8988T (cell line): ENCODE measurements around the gene NANS.
"Not testable (repeated sequence)": the region's sequence is repeated elsewhere in the genome, so short reads cannot be mapped to it uniquely, and the experiment has no call there.

Source experiments
- DNase-seq: peaks from one replicate; pipeline ENCODE4 v3.0.0; 2011

The NANS gene, protein sequence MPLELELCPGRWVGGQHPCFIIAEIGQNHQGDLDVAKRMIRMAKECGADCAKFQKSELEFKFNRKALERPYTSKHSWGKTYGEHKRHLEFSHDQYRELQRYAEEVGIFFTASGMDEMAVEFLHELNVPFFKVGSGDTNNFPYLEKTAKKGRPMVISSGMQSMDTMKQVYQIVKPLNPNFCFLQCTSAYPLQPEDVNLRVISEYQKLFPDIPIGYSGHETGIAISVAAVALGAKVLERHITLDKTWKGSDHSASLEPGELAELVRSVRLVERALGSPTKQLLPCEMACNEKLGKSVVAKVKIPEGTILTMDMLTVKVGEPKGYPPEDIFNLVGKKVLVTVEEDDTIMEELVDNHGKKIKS

DNA sequence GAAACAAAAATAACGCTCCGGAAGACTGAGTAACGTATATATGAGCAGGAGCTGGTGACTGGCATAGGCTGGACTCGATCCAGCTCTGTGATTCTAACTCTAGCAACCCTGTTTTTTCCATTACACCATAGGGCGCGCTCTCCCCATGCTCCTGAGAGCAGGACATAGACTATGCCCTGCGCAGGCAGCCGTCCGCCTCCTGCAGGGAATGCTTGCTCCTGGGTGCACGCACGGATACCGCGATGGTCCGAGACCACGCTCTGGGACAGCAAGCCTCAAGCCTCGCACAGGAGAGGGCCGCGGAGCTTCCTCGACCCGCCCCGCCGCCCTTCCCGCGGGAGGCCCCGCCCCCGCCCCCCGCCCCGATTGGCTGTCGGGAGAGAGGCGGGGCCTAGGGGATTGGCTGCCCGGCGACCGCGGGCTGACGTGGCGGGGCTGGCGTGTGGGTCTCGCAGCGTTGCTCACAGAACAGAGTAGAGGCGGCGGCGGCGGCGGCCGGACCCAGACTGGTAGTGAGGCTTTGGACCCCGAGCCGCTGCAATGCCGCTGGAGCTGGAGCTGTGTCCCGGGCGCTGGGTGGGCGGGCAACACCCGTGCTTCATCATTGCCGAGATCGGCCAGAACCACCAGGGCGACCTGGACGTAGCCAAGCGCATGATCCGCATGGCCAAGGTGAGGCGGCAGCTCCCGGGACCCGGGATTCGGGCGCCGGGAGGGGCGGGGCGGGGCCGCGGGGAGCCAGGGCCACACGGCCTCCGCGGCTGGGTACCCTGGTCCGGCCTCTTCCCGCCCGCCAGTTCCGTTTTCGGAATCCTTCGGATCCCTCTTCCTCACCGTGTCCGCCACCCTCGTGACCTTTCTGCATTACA, at the start of gene NANS:
Gene NANS (plus strand): TSS at position 464 of the 869 bp plus-strand sequence. CDS start 77 bp downstream, at position 541.
- peak; percentile 68 for DNase-seq

DNA sequence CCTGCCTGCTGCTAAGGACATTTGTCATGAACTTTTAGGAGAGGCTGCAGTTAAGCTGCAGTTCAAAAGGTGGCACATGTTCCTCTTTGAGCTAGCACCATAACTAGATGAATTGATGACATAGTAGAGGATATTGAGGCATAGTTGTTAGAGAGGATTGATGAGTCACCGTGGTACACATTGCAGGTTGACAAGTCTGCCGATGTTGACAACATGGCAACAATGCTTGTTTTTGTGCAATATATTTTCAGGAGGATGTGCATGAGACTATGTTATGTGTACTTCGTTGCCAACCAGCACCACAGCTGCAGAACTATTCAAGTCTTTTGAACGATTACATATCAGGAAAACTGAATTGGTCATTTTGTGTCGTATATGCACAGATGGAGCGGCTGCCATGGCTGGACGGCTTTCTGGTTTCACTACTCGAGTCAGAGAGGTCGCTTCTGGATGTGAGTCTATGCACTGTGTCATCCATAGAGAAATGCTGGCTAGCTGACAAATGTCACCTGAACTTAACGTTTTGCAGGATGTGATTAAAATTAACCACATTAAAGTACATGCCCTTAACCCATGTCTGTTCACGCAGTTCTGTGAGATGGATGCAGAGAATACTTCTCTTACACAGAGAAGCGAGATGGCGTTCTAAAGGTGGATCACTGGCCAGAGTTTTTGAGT, 49.1 kb upstream of the NANS start:
- no peak for DNase-seq

DNA sequence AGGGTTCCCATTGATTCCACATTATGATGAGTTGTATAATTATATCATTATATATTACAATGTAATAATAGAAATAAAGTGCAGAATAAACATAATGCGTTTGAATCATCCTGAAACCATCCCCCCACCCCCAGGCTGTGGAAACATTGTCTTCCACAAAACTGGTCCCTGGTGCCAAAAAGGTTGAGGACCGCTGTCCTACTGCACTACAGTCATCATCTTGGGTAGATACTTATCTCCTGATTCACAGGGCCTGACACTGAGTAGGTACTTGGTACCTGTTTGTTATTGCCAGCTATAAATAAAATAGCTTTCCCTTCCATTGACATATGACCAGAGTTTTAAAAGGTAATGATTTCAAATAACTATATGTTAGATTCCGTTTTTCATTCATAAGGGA, 47.8 kb upstream of the NANS start:
- DNase-seq = no peak

DNA sequence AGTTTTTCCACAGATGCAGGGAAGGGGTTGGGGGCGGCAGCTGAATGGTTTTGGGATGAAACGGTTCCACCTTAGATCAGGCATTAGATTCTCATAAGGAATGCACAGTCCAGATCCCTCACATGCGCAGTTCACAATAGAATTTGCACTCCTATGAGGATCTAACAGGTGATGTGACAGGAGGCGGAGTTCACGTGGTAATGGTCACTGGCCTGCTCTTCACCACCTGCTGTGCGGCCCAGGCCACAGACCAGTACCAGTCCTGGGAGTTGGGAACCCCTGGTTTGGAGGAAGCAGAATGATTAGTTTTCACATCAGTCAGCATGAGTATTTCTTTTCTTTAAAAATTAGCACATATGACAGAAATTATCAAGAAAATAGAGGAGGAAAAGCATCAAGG, 47.1 kb upstream of the NANS start:
- DNase-seq = no peak

DNA sequence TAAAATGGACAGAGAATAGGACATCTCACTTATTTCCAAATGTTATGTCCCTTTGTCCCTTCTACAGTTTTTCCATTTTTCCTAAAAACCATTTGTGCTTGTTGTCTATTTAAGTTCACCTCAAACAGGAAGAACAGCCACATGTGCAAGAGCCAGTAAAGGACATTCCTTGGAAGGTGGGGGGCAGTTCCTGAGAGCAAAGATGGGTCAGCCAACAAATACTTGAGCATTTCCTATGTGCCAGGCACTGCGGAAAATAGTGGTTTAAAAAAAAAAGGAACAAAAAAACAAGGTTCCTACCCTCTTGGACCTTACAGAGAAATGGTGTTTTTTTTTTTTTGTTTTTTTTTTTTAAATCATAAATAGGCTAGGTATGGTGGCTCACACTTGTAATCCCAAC, 46.6 kb upstream of the NANS start:
- no peak for DNase-seq

DNA sequence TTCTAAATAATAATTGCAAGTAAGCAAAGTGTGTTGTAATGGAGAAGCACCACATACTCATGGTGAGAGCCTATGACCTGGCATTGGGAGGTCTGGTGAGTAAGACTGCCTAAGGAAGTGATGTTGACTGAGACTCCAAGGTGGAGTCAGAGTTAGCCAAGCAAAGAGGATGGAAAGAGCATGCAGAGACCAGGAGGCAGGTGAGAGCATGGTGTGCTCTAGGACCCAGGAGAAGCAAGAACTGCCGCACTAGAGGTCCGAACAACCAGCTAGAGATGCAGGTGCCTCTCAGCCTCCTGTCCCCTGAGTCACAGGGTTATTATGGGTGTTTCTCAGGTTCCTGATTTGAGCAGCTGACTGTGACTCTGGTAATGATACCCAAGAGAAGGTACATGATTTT, 46.1 kb upstream of the NANS start:
- DNase-seq = no peak

DNA sequence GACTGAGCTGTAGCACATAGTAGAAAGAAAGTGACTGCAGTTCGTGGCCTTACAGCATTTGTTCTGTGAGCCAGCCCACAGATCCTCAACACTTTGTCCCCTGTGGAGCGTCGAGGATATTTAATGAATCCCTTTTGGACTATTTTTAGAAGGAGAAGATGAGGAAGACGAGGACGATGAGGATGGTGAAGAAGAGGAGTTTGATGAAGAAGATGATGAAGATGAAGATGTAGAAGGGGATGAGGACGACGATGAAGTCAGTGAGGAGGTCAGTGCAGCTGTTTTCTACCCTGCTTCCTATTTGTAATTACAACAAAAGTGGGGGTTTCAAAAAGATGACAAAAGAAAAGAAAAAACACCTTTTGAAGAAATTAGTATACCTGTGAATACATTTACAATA, 45.4 kb upstream of the NANS start:
- no peak for DNase-seq

DNA sequence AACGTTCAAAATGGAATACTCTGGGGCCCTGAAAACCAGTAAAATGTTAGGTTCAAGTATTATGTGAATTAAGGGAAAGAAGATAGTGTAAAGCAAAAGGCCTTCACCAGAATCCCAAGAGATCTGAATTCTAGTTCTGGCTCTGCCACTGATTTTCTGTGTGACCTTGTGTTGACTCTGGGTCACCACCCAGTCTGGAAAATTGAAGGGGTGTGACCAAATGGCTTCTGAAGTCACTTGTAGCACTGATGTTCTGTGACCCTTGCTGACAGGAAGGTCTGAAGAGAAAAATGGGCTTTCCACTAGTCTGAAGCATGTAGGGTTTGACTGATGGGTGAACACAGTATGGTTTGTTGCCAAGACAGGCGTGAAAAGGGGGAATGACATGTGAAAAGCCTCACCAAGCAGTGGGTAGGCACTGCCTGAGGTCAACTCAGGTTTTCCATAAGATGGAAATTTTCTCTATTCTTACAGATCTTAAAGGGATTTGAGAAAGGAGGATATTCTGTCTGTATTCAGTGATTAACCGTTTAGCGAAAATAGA, 40.3 kb upstream of the NANS start:
- no peak for DNase-seq

DNA sequence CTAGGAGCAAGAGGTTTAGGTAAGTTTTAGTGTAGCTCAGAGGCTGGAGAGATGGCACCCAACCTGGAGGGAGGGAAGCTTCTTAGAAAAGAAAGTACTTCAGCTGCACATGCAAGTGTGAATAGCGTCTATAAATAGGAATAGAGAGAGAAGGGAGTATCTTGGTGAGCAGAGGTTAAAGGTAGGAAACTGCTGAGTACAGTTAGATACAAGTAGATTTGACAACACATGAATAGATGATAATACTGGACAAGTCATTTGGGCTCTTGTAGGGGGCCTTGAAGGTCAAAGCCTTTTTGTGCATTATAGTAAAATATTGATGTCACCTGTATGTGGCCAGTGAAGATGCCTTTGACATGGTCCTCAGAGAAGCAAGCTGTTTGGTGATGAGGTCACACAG, 39.2 kb upstream of the NANS start:
- no peak for DNase-seq

DNA sequence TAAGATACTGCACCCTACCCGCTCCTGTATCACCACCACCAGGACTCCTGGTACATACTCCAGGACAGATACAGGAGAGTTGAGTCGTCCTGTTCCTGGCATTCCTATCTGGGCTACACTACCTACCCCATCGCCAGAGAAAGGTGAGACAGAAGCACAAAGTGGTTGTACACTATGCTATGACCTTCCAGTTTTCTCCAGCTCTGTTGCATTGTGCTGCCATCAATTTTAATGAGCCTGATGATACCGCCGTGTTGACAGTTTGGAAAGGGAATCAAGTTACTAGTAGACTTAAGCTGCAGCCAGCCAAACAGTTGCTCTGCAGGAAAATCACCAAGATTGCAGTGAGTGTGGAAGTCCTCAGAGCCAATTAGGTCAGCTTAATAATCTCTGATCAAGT, 38.2 kb upstream of the NANS start:
- DNase-seq = no peak

DNA sequence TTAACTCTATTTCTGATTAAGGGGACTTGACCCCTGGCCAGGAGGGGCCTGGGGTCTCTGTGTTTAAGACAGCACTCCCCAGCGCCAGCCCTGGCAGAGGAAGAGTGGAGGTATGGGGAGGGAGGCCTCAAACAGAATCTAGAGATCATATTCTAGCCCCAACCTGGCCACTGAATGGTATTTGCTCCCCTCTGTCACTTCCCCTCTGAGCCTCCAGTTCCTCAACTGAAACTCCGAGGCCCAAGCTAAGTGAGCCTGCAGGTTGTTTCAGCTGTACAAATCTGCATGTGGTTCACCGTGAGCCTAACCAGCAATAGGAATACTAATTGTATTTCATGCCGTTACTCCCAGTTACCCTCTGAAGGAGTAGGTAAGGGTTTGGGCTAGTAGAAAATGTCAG, 37.4 kb upstream of the NANS start:
- no peak for DNase-seq

DNA sequence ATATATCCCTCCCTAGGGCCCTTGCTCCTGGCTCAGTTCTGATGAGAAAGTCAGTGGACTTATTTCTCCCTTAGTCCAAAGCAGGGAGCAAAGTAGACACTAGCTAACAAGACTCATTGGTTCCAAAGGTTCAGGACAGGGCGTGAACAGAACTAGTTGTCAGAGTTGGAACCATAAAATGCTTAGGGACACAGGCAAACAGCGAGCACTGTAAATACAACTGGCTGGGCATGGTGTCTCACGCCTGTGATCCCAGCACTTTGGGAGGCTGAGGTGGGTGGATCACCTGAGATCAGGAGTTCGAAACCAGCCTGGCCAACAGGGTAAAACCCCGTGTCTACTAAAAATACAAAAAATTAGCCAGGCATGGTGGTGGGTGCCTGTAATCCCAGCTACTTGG, 36.7 kb upstream of the NANS start:
- DNase-seq = not testable (repeated sequence)

DNA sequence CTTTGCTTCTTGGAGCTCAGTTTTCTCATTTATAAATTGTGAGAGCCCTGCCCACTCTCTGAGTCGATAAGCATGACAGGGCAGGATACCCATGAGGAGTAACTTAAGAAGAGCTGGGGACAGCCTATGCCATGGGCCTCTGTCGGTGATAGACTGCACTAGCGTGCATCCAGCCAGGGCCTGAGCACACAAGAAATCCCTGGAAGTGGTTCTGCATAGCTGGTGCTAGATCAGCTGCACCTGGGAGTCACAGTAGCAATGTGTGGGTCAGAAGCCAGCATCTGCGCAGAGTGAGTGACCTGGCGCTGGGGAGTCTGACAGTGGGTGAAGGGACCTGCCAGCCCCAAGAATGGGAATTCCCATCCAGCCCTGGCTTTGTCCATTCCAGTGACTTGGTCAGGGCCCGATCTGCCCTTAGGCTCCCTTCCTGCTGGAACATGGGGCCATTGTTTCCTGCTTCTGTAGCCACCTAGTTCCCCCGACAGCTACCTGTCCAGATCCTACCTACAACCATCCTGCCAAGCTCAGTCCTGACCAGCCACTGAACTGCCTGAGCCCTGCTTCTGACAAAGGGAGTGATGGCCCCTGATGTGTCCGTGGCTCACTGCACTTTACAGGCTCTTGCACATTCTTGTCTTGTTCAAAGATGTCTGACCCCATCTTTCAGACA, 35.9 kb upstream of the NANS start:
- no peak for DNase-seq

DNA sequence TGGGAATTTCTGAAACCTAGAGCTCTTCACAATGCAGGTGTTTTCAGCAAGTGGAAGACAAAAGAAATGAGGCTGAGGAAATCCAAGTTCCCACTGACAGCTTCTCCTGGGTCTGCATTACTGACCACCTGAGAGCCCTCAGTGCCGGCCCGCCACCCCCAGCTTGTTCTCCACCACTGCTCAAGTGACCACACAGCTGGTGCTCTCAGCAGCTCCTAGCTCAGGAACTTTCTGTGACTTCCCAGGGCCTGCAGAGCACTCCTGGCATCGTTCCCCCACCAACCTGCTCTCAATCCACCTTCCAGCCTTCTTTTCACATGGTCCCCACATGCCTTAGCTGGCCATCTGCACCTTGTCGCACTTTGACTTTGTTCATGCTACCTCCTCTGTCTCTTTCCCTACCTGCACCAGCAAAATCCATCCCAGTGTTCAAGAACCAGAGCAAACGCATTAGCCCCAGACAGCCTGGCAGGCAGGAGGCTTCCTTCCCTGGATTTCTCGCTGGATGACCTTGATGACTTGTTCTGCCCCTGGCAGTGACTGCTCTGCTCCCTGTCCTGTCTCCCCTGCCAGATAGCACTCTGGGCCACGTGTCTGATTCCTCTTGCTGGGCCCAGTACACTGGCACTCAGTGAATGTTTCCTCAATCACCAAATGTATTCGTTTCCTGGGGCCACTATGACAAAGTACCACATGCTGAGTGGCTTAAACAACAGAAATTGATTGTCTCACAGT, 35.1 kb upstream of the NANS start:
- DNase-seq = no peak

DNA sequence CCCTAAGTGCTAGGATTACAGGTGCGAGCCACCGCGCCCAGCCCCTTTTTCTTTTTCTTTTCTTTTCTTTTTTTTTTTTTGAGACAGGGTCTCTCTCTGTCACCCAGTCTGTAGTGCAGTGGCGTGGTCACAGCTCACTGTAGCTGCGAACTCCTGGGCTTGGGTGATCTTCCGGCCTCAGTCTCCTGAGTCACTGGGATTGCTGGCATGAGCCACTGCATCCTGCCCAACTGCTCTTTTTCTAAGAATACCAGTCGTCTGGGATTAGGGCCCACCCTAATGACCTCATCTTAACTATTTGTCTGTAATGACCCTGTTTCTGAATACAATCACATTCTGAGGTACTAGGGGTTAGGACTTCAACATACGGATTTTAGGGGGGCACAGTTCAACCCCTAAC, 34.1 kb upstream of the NANS start:
- DNase-seq = no peak

DNA sequence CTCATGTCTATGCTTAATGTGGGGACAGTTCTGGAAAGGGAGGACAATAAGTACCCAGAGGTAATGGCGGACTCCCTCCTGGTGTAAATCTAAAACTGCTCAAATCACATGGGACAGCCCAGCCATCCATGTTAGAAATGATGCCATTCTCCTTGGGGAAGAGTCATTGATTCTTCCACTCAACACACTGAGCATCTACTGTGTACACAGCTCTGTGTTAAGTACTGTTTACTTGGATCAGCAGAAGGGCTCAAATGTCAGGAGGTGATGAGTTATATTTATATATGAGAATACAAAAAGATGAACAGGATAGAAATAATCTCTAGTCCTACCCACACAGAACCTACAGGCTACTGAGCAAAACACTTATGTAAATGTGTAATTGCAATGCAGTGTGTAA, 31.8 kb upstream of the NANS start:
- DNase-seq = no peak

DNA sequence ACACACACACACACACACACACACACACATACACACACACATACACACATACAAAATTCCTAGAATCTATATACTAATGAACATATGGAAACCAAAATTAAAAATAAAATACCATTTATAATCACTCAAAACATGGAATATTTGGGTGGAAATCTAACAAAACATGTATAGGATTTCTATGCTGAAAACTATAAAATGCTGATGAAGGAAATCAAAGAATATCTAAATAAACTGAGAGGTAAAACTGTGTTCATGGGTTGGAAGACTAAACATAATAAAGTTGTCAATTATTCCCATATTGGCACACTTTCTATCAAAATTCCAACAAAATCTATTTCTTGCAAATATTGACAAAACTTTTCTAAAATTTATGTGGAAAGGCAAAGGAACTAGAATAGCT, 25.4 kb upstream of the NANS start:
- no peak for DNase-seq

DNA sequence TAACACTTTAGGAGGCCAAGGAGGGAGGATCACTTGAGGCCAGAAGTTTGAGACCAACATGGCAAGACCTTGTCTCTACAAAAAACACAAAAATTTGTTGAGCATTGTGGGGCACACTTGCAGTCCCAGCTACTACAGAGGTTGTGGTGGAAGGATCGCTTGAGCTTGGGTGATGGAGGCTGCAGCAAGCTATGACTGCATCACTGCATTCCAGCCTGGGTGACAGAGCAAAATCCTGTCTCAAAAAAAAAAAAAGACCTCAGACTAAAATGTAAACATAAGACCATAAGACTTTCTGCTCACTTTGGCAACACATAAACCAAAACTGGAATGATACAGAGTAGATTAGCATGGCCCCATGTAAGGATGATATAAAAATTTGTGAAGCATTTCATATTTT, 24.6 kb upstream of the NANS start:
- no peak for DNase-seq

DNA sequence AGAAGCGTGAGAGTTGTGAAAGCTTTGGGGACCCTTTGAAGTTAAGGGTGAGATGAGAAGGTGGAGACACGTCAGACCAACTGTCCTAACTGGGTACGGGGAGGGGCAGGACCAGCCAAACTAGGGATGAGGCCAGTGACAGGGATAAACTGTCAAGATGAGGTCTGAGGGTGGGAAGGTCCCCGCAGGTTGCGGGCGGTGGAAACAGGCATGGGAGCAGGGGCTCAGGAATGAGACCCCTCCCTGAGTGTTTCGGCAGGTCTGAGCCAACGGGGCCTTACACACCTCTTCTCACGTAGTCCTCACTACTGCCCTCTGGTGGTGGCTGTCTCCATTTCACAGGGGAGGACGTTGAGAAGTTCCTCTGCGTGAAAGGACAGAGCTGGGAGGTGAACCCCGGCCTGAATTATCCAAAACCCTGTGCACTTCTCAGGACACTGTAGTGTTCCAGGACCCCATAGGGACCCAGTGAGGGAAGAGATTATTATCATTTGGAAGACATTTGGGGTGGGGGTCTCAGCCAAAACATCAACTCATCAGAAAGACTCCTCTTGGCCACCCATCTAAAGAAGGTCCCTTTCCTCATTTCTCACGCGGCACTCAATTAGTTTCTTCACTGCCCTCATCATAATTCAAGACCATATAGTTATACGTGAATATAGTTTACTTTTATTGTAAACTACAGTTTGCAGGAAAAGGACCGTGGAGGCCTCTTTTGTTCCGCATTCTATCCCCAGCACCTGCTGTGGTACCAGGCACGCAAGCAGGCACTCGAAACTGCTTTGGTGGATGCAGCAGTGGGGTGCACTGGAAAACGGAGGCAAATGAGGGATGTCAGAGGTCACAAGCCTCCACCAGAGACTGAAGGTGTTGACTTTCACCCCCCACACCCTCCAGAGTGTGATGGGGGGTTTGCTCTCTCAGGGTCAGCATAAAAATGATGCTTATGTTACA, 21.7 kb upstream of the NANS start:
- DNase-seq = peak; percentile 44

DNA sequence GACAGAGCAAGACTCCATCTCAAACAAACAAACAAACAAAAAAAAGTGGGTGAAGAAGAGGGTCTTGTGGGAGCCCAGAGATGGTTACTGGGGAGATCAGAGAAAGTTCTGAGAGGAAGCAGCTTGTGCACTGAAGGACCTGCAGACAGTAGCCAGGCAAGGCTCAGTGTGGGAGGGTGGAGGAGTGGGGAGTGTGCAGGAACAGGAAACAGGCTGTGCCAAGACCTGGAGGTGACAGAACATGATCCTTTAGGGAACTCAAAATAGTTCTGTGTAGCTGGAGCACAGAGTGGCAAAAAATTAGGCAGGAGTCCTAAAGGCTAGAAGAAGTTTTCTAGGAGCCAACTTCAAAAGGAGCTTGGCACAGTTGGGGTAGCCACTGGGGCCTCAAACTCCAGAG, 19.2 kb upstream of the NANS start:
- no peak for DNase-seq

DNA sequence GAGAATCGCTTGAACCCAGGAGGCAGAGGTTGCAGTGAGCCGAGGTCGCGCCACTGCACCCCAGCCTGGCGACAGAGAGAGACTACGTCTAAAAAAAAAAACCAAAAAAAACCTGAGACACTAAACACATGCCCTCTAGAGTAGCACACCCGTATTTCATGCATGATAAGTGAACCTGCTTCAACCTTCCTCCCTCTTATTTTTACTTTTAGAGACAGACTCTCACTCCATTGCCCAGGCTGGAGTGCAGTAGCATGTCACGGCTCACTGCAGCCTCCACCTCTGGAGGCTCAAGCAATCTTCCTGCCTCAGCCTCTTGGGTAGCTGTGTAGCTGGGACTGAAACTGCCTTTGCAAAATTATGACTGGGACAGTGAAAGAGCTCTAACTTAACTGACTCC, 17.6 kb upstream of the NANS start:
- no peak for DNase-seq
